Measurements from ENCODE around the gene PAPPA2.
"Not testable (repeated sequence)": the region's sequence is repeated elsewhere in the genome, so short reads cannot be mapped to it uniquely, and the experiment has no call there.

The PAPPA2 gene

GRCh38 chr1:176560681-176561080 lies 97.7 kb downstream of the PAPPA2 start:
- no peak for TF ChIP-seq CTCF (IDR thresholded peaks at IDR 0.05; ENCODE audit: low read depth, low read length)
- DNase-seq = no peak

GRCh38 chr1:176561761-176562160 lies 98.8 kb downstream of the PAPPA2 start:
- H3K4me3 ChIP-seq (ENCODE audit: low read depth, low read length); H3K27ac ChIP-seq; DNase-seq; H3K27me3 ChIP-seq (ENCODE audit: insufficient read depth, low read depth, severe bottlenecking); H3K36me3 ChIP-seq; H3K9me3 ChIP-seq (ENCODE audit: severe bottlenecking): not testable (repeated sequence)

More at GRCh38 chr1:176560681-176561080, 97.7 kb downstream of the PAPPA2 start:
- H3K27ac ChIP-seq = no peak overlapping the region
- H3K9me3 ChIP-seq (ENCODE audit: severe bottlenecking) = no peaks in the 10 kb centered on the region
- no peaks in the 10 kb centered on the region for H3K36me3 ChIP-seq
- H3K27me3 ChIP-seq (ENCODE audit: insufficient read depth, low read depth, severe bottlenecking) = no peaks in the 10 kb centered on the region
- no peak overlapping the region for H3K4me3 ChIP-seq (ENCODE audit: low read depth, low read length)

GRCh38 chr1:176566004-176566975 lies 103.3 kb downstream of the PAPPA2 start:
- Histone ChIP-seq H3K27me3 (ENCODE audit: insufficient read depth, low read depth, severe bottlenecking) (no peaks in the 10 kb centered on the region), H3K4me3 (ENCODE audit: low read depth, low read length) (no peak overlapping the region), H3K36me3 (no peaks in the 10 kb centered on the region), H3K27ac (no peak overlapping the region), H3K9me3 (ENCODE audit: severe bottlenecking) (no peaks in the 10 kb centered on the region)
- no peak for DNase-seq
- no peak for TF ChIP-seq CTCF (IDR thresholded peaks at IDR 0.05; ENCODE audit: low read depth, low read length)

- DNase-seq = no peak
- no peak for TF ChIP-seq CTCF (IDR thresholded peaks at IDR 0.05; ENCODE audit: low read depth, low read length)
- no peaks in the 10 kb centered on the region for H3K27me3 ChIP-seq (ENCODE audit: insufficient read depth, low read depth, severe bottlenecking)
- no peak overlapping the region for H3K27ac ChIP-seq
- H3K36me3 ChIP-seq = no peaks in the 10 kb centered on the region
- H3K4me3 ChIP-seq (ENCODE audit: low read depth, low read length) = no peak overlapping the region
- no peaks in the 10 kb centered on the region for H3K9me3 ChIP-seq (ENCODE audit: severe bottlenecking)
Observed at GRCh38 chr1:176567190-176567794, 104.3 kb downstream of the PAPPA2 start.

- no peak for DNase-seq
- no peak for TF ChIP-seq CTCF (IDR thresholded peaks at IDR 0.05; ENCODE audit: low read depth, low read length)
- no peak overlapping the region for H3K4me3 ChIP-seq (ENCODE audit: low read depth, low read length)
- H3K27me3 ChIP-seq (ENCODE audit: insufficient read depth, low read depth, severe bottlenecking) = no peaks in the 10 kb centered on the region
- H3K27ac ChIP-seq = no peak overlapping the region
- no peaks in the 10 kb centered on the region for H3K9me3 ChIP-seq (ENCODE audit: severe bottlenecking)
- H3K36me3 ChIP-seq = no peaks in the 10 kb centered on the region
Observed at GRCh38 chr1:176568185-176568584, 105.2 kb downstream of the PAPPA2 start.

- H3K4me3 ChIP-seq (ENCODE audit: low read depth, low read length) = no peak overlapping the region
- H3K27ac ChIP-seq = no peak overlapping the region
- no peaks in the 10 kb centered on the region for H3K36me3 ChIP-seq
- H3K9me3 ChIP-seq (ENCODE audit: severe bottlenecking) = no peaks in the 10 kb centered on the region
- no peaks in the 10 kb centered on the region for H3K27me3 ChIP-seq (ENCODE audit: insufficient read depth, low read depth, severe bottlenecking)
- no peak for TF ChIP-seq CTCF (IDR thresholded peaks at IDR 0.05; ENCODE audit: low read depth, low read length)
- no peak for DNase-seq
Observed at GRCh38 chr1:176574756-176575155, 111.8 kb downstream of the PAPPA2 start.

Measured in WERI-Rb-1 (cell line).